IMR-90 (cell line): ENCODE results near the gene BMAL2. TPM values are rescaled to one million over a fixed set of nuclear protein-coding genes. Genes with fewer than 3 reads are reported as not detected.

Experiments
- ATAC-seq: fragments of 200-7000 bp; cut with Tn5 transposase; 2 replicates; pipeline ENCODE4 v1.9.1; 2020; ENCODE audit warnings: low read depth, mild to moderate bottlenecking, moderate library complexity
- BruUV-seq: library from RNA; stranded (reverse); fragments of 400-500 nt; replicated peaks from 2 replicates; lab custom pipeline; 2021; lab: Mats Ljungman, UMichigan
- CTCF ChIA-PET: fragments of 300-600 bp; formaldehyde crosslinking; extraction: SDS; loops from one replicate; lab custom pipeline; 2021; ENCODE audit warnings: antibody characterized with exemption; lab: Yijun Ruan, JAX
- POLR2A ChIA-PET: fragments of 300-600 bp; sonication (Branson Sonifier 250); formaldehyde crosslinking; loops from one replicate; lab custom pipeline; 2022; ENCODE audit warnings: antibody characterized with exemption; ENCODE audit not compliant: unreplicated experiment; lab: Charles Lee
- DNase-seq: peaks from one replicate; pipeline ENCODE4 v3.0.0; 2013
- H2AFZ ChIP-seq: replicated peaks from 2 replicates; pipeline ENCODE3; 2013; ENCODE audit warnings: low read length, mild to moderate bottlenecking; ENCODE audit not compliant: poor library complexity
- H2AK5ac ChIP-seq: 2 replicates; pipeline ENCODE4 v1.6.1; 2013; ENCODE audit warnings: low read depth, low read length, inconsistent platforms
- H2AK9ac ChIP-seq: replicated peaks from 2 replicates; pipeline ENCODE3; 2013; ENCODE audit warnings: mild to moderate bottlenecking, low read depth, low read length, moderate library complexity; ENCODE audit not compliant: poor library complexity
- H2BK120ac ChIP-seq: 2 replicates; pipeline ENCODE4 v1.6.1; 2013; ENCODE audit warnings: low read depth, low read length, inconsistent platforms
- H2BK15ac ChIP-seq: 3 replicates; pipeline ENCODE4 v1.6.1; 2013; ENCODE audit warnings: low read depth, low read length, inconsistent platforms
- H2BK20ac ChIP-seq: 2 replicates; pipeline ENCODE4 v1.6.1; 2013; ENCODE audit warnings: low read depth, mild to moderate bottlenecking, inconsistent platforms, low read length, moderate library complexity
- H2BK5ac ChIP-seq: 2 replicates; pipeline ENCODE4 v1.6.1; 2013; ENCODE audit warnings: mild to moderate bottlenecking, low read depth, low read length, inconsistent platforms; ENCODE audit not compliant: poor library complexity, severe bottlenecking
- H3K14ac ChIP-seq: replicated peaks from 2 replicates; pipeline ENCODE4 v1.6.1; 2013; ENCODE audit warnings: low read depth, low read length, inconsistent platforms
- H3K18ac ChIP-seq: 2 replicates; pipeline ENCODE4 v1.6.1; 2013; ENCODE audit warnings: low read depth, low read length, control low read depth
- H3K23ac ChIP-seq: 2 replicates; pipeline ENCODE4 v1.6.1; 2013; ENCODE audit warnings: low read depth, low read length, inconsistent platforms
- H3K27ac ChIP-seq: 2 replicates; pipeline ENCODE4 v1.5.1; 2013; ENCODE audit warnings: mild to moderate bottlenecking, control low read depth, low read length; ENCODE audit not compliant: insufficient read depth
- H3K27me3 ChIP-seq: 2 replicates; pipeline ENCODE4 v1.6.1; 2013; ENCODE audit warnings: low read length; ENCODE audit not compliant: control insufficient read depth, insufficient read depth
- H3K36me3 ChIP-seq: 2 replicates; pipeline ENCODE4 v1.6.1; 2013; ENCODE audit warnings: low read length, mixed read lengths; ENCODE audit not compliant: control insufficient read depth, insufficient read depth
- H3K4ac ChIP-seq: 2 replicates; pipeline ENCODE4 v1.6.1; 2013; ENCODE audit warnings: low read depth, low read length, inconsistent platforms
- H3K4me1 ChIP-seq: 2 replicates; pipeline ENCODE4 v1.6.1; 2013; ENCODE audit warnings: low read length, mixed read lengths; ENCODE audit not compliant: control insufficient read depth, insufficient read depth
- H3K4me2 ChIP-seq: 2 replicates; pipeline ENCODE4 v1.6.1; 2013; ENCODE audit warnings: low read depth, mild to moderate bottlenecking, control low read depth, low read length, moderate library complexity
- H3K4me3 ChIP-seq: 2 replicates; pipeline ENCODE4 v1.5.1; 2013; ENCODE audit warnings: low read depth, mild to moderate bottlenecking, control low read depth, low read length, moderate library complexity; ENCODE audit not compliant: insufficient read depth
- H3K56ac ChIP-seq: 2 replicates; pipeline ENCODE4 v1.6.1; 2013; ENCODE audit warnings: low read length, inconsistent platforms; ENCODE audit not compliant: insufficient read depth; ENCODE audit errors: extremely low read depth
- H3K79me1 ChIP-seq, 2 experiments: 2 replicates each; pipeline ENCODE4 v1.6.1; 2013; ENCODE audit warnings: low read length in 2 of 2, inconsistent platforms in 1 of 2, low read depth in 1 of 2
- H3K9ac ChIP-seq: 2 replicates; pipeline ENCODE4 v1.6.1; 2013; ENCODE audit warnings: low read depth, low read length, control low read depth
- H3K9me1 ChIP-seq: 2 replicates; pipeline ENCODE4 v1.6.1; 2013; ENCODE audit warnings: low read length, inconsistent platforms; ENCODE audit not compliant: insufficient read depth
- H3K9me3 ChIP-seq: 2 replicates; pipeline ENCODE4 v1.6.1; 2013; ENCODE audit warnings: low read length; ENCODE audit not compliant: control insufficient read depth, insufficient read depth
- H4K20me1 ChIP-seq: 2 replicates; pipeline ENCODE4 v1.6.1; 2013; ENCODE audit warnings: low read length, inconsistent platforms; ENCODE audit not compliant: insufficient read depth
- H4K5ac ChIP-seq: 2 replicates; pipeline ENCODE4 v1.6.1; 2013; ENCODE audit warnings: mild to moderate bottlenecking, low read depth, low read length, control low read depth
- H4K8ac ChIP-seq, 2 experiments: 2 replicates each; pipeline ENCODE4 v1.6.1; 2013; ENCODE audit warnings: low read depth in 2 of 2, low read length in 2 of 2, control low read depth in 1 of 2, inconsistent platforms in 1 of 2
- H4K91ac ChIP-seq: 2 replicates; pipeline ENCODE4 v1.6.1; 2013; ENCODE audit warnings: low read depth, low read length, inconsistent platforms; ENCODE audit not compliant: insufficient read depth
- CHD1 ChIP-seq: IDR thresholded peaks from 2 replicates; pipeline ENCODE4 v1.6.1; 2012; ENCODE audit warnings: low read depth, low read length, improper control_type of control experiment
- CTCF ChIP-seq: conservative IDR thresholded peaks from 2 replicates; pipeline ENCODE4 v1.5.1; 2012; ENCODE audit warnings: mild to moderate bottlenecking, low read depth, low read length, improper control_type of control experiment
- NFE2L2 ChIP-seq: fragments of 150-350 bp; IDR thresholded peaks from 2 replicates; pipeline ENCODE4 v1.6.1; 2016; ENCODE audit warnings: low read depth, mild to moderate bottlenecking, low read length
- RCOR1 ChIP-seq: IDR thresholded peaks from 2 replicates; pipeline ENCODE4 v1.6.1; 2012; ENCODE audit warnings: mild to moderate bottlenecking, low read length, improper control_type of control experiment; ENCODE audit not compliant: insufficient replicate concordance
- USF2 ChIP-seq: fragments of 150-350 bp; IDR thresholded peaks from 2 replicates; pipeline ENCODE4 v1.6.1; 2017; ENCODE audit warnings: mild to moderate bottlenecking, antibody characterized with exemption, low read length, low read depth
- WGBS, 2 experiments: methylation state at CpG; one replicate each; pipeline versions ENCODE4 v1.1.5 to v1.1.7; 2013; ENCODE audit warnings: missing lambda C conversion rate in 2 of 2; ENCODE audit not compliant: insufficient read length in 1 of 2; ENCODE audit errors: extremely low coverage in 2 of 2; 5-methylcytosine and 5-hydroxymethylcytosine counted together
- dilution Hi-C: fragments of 300-500 bp; cut with HindIII; formaldehyde crosslinking; loops from one replicate; pipeline ENCODE4 v1.14.3; 2018; ENCODE audit warnings: low sequenced_read_pairs; ENCODE audit not compliant: unreplicated experiment
- in situ Hi-C: fragments of 300-500 bp; cut with MboI; formaldehyde crosslinking; loops from 3 replicates; pipeline ENCODE4 v1.14.3; 2019; ENCODE audit warnings: low sequenced_read_pairs, inconsistent platforms, mixed read lengths
- intact Hi-C: fragments of 100-400 bp; cut with micrococcal nuclease; formaldehyde crosslinking; loops from 2 replicates; pipeline ENCODE4 v1.10.0; 2022
- polyA plus RNA-seq, 3 experiments: library from polyadenylated mRNA; depleted of rRNA; stranded (reverse); fragments of >200 nt; gene quantifications; 2 replicates each; pipeline ENCODE4 v1.2.3, GENCODE V29; 2012; ENCODE audit warnings: low replicate concordance in 1 of 3
- total RNA-seq: library from RNA; depleted of rRNA; stranded (reverse); fragments of >200 nt; gene quantifications from 2 replicates; pipeline ENCODE4 v1.2.3, GENCODE V29; 2012

The BMAL2 gene
- total and polyA plus RNA-seq, 2 of the 4 experiments (the other 2 are of a cell fraction), result 11.0 to 57.0 TPM

- DNase-seq (no peak), ATAC-seq (no peak)
- no peaks in the 10 kb centered on the region for H4K20me1 ChIP-seq
- no peak overlapping the region for H3K18ac ChIP-seq
- H4K5ac ChIP-seq, result no peak overlapping the region
- no peak overlapping the region for H3K27ac ChIP-seq
- peaks cover 7% of the 10 kb centered on the region for H3K4me1 ChIP-seq
- H3K14ac ChIP-seq, result no peak overlapping the region
- no peak overlapping the region for H2BK15ac ChIP-seq
- no peaks in the 10 kb centered on the region for H3K27me3 ChIP-seq
- no peak overlapping the region; the same call in 1 of the 2 replicates for H2BK120ac ChIP-seq
- no peak overlapping the region for H3K4me3 ChIP-seq
- BruUV-seq, result no TSS peak
- H3K23ac ChIP-seq, result no peak overlapping the region; the same call in 1 of the 2 replicates
- POLR2A ChIA-PET, result no interaction called here
- H2AFZ ChIP-seq, result no peak overlapping the region
- in situ Hi-C loops, result no loop called here
- H2BK20ac ChIP-seq, result no peak overlapping the region
- no peak overlapping the region for H3K4me2 ChIP-seq
- CTCF ChIA-PET, result interaction anchor here (0.6 kb wide), 1 partner anchor 221 kb away, joined by 3 read pairs; no protein-coding TSS in a partner anchor
- H3K56ac ChIP-seq, result no peak overlapping the region
- no peak overlapping the region for H2BK5ac ChIP-seq
- intact Hi-C loops, result no loop called here
- no peak overlapping the region for H4K91ac ChIP-seq
- no peaks in the 10 kb centered on the region for H3K36me3 ChIP-seq
- WGBS, 2 experiments, result no CpG with 5 or more reads among the region's 1 CpG
- peaks cover 27 to 63% of the 10 kb centered on the region in 2 experiments for H3K79me1 ChIP-seq
- dilution Hi-C loops, result no loop called here
- H3K4ac ChIP-seq, result no peak overlapping the region
- no peak overlapping the region for H4K8ac ChIP-seq
- H3K9me3 ChIP-seq, result no peaks in the 10 kb centered on the region
- H2AK9ac ChIP-seq, result no peak overlapping the region
- peaks cover 6% of the 10 kb centered on the region for H3K9me1 ChIP-seq
- no peak overlapping the region for H2AK5ac ChIP-seq
- TF ChIP-seq NFE2L2 (no peak), USF2 (no peak), CTCF (no peak), CHD1 (no peak), RCOR1 (no peak)
- no peak overlapping the region for H3K9ac ChIP-seq
Observed at GRCh38 chr12:27337376-27337775, 4.7 kb downstream of the BMAL2 start.
